DMS53 (cell line): ENCODE results near the gene UBIAD1.
A peak's percentile ranks its signal among the peaks of the same experiment; 100 is the strongest.
"Not testable (repeated sequence)": the region's sequence is repeated elsewhere in the genome, so short reads cannot be mapped to it uniquely, and the experiment has no call there.

ENCODE experiments used
- DNase-seq: peaks from one replicate; lab custom pipeline; 2025; lab: John Stamatoyannopoulos, UW

Gene UBIAD1

GRCh38 chr1:11279630-11280029 is 6.6 kb downstream of the UBIAD1 start:
- no peak for DNase-seq

- DNase-seq: no peak
These were observed 7.8 kb downstream of the UBIAD1 start for GRCh38 chr1:11280719-11281376.

- no peak for DNase-seq
These were observed 8.7 kb downstream of the UBIAD1 start for GRCh38 chr1:11281518-11282331.

GRCh38 chr1:11283151-11283550 is 10.2 kb downstream of the UBIAD1 start:
- no peak for DNase-seq

GRCh38 chr1:11284784-11285183 is 11.8 kb downstream of the UBIAD1 start:
- no peak for DNase-seq

- peak; percentile 32 for DNase-seq
These were observed 13.1 kb downstream of the UBIAD1 start for GRCh38 chr1:11285883-11286734.

- DNase-seq: no peak
These were observed 13.9 kb downstream of the UBIAD1 start for GRCh38 chr1:11286735-11287410.

GRCh38 chr1:11289064-11289463 is 16.1 kb downstream of the UBIAD1 start:
- DNase-seq: no peak

- DNase-seq: no peak
These were observed 18.1 kb downstream of the UBIAD1 start for GRCh38 chr1:11291049-11291448.

GRCh38 chr1:11293856-11294255 is 20.9 kb downstream of the UBIAD1 start:
- DNase-seq: no peak

GRCh38 chr1:11294951-11295350 is 22.0 kb downstream of the UBIAD1 start:
- DNase-seq: no peak

GRCh38 chr1:11295905-11296304 is 22.9 kb downstream of the UBIAD1 start:
- DNase-seq: no peak

GRCh38 chr1:11297774-11298173 is 24.8 kb downstream of the UBIAD1 start:
- DNase-seq: not testable (repeated sequence)

- DNase-seq: no peak
These were observed 25.6 kb downstream of the UBIAD1 start for GRCh38 chr1:11298390-11299224.

GRCh38 chr1:11299225-11299574 is 26.2 kb downstream of the UBIAD1 start:
- no peak for DNase-seq

- no peak for DNase-seq
These were observed 28.6 kb downstream of the UBIAD1 start for GRCh38 chr1:11301601-11302000.

GRCh38 chr1:11302366-11302765 is 29.4 kb downstream of the UBIAD1 start:
- no peak for DNase-seq

- DNase-seq: not testable (repeated sequence)
These were observed 32.5 kb downstream of the UBIAD1 start for GRCh38 chr1:11305516-11305915.

- no peak for DNase-seq
These were observed 34.9 kb downstream of the UBIAD1 start for GRCh38 chr1:11307852-11308251.

GRCh38 chr1:11308699-11309224 is 35.8 kb downstream of the UBIAD1 start:
- no peak for DNase-seq

- no peak for DNase-seq
These were observed 36.4 kb downstream of the UBIAD1 start for GRCh38 chr1:11309385-11309784.
